ENCODE data around the gene SLC13A5.

GRCh38 chr17:6671431-6671830 is 41.7 kb downstream of the SLC13A5 start:
- TF ChIP-seq, protein P1, sequence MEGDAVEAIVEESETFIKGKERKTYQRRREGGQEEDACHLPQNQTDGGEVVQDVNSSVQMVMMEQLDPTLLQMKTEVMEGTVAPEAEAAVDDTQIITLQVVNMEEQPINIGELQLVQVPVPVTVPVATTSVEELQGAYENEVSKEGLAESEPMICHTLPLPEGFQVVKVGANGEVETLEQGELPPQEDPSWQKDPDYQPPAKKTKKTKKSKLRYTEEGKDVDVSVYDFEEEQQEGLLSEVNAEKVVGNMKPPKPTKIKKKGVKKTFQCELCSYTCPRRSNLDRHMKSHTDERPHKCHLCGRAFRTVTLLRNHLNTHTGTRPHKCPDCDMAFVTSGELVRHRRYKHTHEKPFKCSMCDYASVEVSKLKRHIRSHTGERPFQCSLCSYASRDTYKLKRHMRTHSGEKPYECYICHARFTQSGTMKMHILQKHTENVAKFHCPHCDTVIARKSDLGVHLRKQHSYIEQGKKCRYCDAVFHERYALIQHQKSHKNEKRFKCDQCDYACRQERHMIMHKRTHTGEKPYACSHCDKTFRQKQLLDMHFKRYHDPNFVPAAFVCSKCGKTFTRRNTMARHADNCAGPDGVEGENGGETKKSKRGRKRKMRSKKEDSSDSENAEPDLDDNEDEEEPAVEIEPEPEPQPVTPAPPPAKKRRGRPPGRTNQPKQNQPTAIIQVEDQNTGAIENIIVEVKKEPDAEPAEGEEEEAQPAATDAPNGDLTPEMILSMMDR (IDR thresholded peaks at IDR 0.05; ENCODE audit: low read depth, low read length, missing input control), result no peak
- no peak for TF ChIP-seq RAD21 (IDR thresholded peaks at IDR 0.05)
- no peak for TF ChIP-seq YY1 (IDR thresholded peaks at IDR 0.05)
- no peak for TF ChIP-seq REST (IDR thresholded peaks at IDR 0.05)
- TF ChIP-seq TAF1 (conservative IDR thresholded peaks at IDR 0.05), result no peak
- TF ChIP-seq GABPA (IDR thresholded peaks at IDR 0.05 in 1 of 2, conservative IDR thresholded peaks at IDR 0.05 in 1 of 2), result no peak
- no peak for TF ChIP-seq FOXA2 (IDR thresholded peaks at IDR 0.05)

All from liver (tissue), 3 donors.